ENCODE measurements around the gene AAK1.

AAK1 gene

GRCh38 chr2:69683170-69683971, 39.8 kb upstream of the AAK1 start:
- TF ChIP-seq CTCF (IDR thresholded peaks at IDR 0.05) = no peak

DNA sequence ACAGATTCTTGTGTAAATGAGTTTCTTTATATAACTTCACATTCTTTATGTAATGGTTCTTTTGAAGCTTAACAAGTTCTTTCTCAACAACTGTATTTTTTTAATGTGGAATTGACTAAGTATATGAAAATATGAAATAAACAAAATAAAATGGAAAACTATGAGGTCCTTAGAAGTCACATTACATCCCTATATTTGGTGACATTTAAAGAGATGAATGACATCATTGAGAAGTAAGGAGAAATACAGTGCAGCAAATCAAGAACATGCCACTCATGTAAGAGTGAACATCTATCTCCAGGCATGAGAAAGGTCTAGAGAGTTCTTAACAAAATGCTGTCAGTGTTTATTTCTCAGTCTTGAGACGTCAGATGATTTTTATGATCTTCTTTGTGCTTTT, 39.0 kb upstream of the AAK1 start:
- no peak for TF ChIP-seq CTCF (IDR thresholded peaks at IDR 0.05)

DNA sequence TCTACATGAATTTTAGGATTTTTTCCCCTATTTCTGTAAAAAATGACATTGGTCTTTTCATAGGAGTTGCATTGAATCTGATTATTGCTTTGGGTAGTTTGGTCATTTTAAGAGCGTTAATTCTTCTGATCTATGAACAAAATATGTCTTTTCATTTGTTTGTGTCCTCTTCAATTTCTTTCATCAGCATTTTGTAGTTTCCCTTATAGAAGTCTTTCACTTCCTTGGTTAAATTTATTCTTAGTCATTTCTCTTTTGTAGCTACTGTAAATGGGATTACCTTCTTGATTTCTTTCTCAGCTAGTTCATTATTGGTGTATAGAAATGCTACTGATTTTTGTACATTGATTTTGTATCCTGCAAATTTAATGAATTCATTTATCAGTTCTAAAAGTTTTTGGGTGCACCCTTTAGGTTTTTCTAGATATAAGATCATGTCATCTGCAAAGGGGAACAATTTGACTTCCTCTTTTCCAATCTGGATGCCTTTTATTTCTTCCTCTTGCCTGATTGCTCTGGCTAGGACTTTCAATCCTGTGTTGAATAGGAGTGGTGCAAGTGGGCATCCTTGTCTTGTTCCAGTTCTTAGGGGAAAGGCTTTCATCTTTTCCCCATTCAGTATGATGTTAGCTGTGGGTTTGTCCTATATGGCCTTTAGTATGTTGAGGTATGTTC, 36.6 kb upstream of the AAK1 start:
- no peak for TF ChIP-seq CTCF (IDR thresholded peaks at IDR 0.05)

DNA sequence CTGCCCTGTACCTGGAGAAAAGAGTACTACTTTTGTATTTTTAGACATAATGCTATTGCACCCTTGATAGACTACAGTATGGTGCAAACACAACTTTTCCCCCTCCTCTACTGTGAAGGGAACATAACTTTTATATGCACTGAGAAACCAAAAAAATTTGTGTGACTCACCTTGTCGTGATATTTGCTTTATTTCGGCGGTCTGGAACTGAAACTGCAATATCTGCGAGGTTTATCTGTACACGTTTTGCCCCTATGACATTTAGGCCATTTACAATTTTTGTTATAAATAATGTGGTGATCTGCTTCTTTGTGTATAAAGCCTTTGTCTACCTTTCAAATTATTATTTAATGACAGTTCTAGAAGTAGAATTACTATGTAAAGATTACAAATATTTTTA, 34.4 kb upstream of the AAK1 start:
- no peak for TF ChIP-seq CTCF (IDR thresholded peaks at IDR 0.05)

DNA sequence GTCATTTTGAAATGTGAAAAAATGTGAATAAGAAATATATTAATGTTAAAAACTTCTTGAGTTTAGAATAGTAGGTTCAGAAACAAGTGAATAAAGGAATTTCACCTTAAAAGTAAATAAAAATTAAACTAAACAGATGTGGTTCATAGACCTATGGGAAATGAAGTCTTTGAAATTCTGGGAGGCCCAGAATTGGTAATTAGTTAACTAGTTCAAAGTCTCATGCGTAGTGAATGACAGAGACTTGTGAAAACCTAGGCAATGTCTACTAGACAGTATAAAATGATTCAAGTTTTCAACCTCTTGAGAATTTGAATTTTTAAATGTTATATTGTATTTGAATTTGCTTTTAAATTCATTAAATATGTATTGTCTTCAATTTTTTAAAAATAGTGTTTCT, 32.6 kb upstream of the AAK1 start:
- TF ChIP-seq CTCF (IDR thresholded peaks at IDR 0.05) = no peak

DNA sequence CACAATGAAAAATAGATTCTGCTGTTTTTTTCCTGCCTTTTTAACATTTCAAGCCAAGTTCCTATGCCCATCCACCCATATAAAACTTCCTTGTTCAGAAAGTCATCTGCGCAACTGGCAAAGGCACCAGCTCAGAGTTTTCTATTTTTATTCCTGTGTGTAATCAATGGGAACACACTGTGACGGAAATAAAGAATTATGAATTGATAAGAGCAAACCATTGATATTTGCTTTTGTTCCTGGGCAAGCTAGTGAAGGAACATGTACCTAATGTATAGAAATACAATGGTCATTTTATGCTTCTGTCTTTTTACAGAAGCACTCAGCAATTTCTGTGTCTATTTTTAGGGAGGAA, 30.8 kb upstream of the AAK1 start:
- TF ChIP-seq CTCF (IDR thresholded peaks at IDR 0.05) = no peak

DNA sequence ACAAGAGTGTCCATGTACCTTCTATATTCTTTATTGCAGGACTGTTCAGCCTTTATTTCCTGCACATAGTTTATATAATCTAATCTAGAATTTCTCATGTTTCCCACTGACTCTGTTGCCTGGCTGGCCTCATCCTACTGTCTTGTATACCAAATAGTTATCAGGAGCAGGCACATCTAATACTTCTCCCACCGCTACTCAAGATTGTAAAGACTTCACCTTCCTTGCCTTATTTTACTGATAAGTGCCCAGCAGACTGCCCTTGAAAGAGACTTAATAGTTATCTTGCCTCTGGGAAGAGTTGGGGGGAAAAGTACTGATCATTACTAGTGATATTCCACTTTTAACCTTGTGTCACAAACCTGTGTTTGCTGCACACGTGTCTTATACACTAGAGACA, 26.1 kb upstream of the AAK1 start:
- no peak for TF ChIP-seq CTCF (IDR thresholded peaks at IDR 0.05)

Measured in LNCAP (cell line).